B cell (primary cell): Measurements from ENCODE around the gene MYO1G. TPM values are rescaled to one million over a fixed set of nuclear protein-coding genes. Genes with fewer than 3 reads are reported as not detected.

Source experiments
- ATAC-seq: fragments of 200-7000 bp; cut with Tn5 transposase; one replicate; pipeline ENCODE4 v1.10.0; 2021; ENCODE audit warnings: low read depth, mild to moderate bottlenecking, moderate number of reproducible peaks, moderate library complexity
- CTCF ChIA-PET: fragments of 350-600 bp; sonication (Branson Sonifier 250); formaldehyde crosslinking; loops from one replicate; lab custom pipeline; 2021; ENCODE audit warnings: antibody characterized with exemption, inconsistent platforms; lab: Charles Lee
- POLR2A ChIA-PET: fragments of 350-600 bp; sonication (Branson Sonifier 250); formaldehyde crosslinking; loops from one replicate; lab custom pipeline; 2021; ENCODE audit warnings: antibody characterized with exemption; lab: Charles Lee
- DNase-seq: peaks from one replicate; pipeline ENCODE4 v3.0.0; 2013
- H2AFZ ChIP-seq: 2 replicates; pipeline ENCODE4 v1.6.1; 2012; ENCODE audit warnings: mild to moderate bottlenecking, low read depth, low read length; ENCODE audit not compliant: insufficient read depth, poor library complexity, severe bottlenecking
- H3K27ac ChIP-seq, 2 donors: 1 replicate in 1 of 2; 2 replicates in 1 of 2; pipeline ENCODE4 v1.5.1; 2012 to 2013; ENCODE audit warnings: low read length in 2 of 2, mild to moderate bottlenecking in 2 of 2, moderate library complexity in 1 of 2
- H3K27me3 ChIP-seq, 4 experiments: fragments of 200-600 bp in 1 of 4; sonication (generic) in 1 of 4; replicated peaks in 1 of 4; 1 replicate in 2 of 4; 2 replicates in 2 of 4; pipeline versions ENCODE4 v1.6.1 to v1.7.0; 2013 to 2016; ENCODE audit warnings: low read length in 3 of 4, mild to moderate bottlenecking in 2 of 4, mixed read lengths in 1 of 4, moderate library complexity in 1 of 4; ENCODE audit not compliant: insufficient read depth in 4 of 4, control insufficient read depth in 3 of 4; ENCODE audit errors: control extremely low read depth in 1 of 4
- H3K36me3 ChIP-seq, 2 experiments: replicated peaks in 1 of 2; 1 replicate in 1 of 2; 2 replicates in 1 of 2; pipeline versions ENCODE4 v1.6.1 to v1.7.1; 2013; ENCODE audit warnings: low read length in 1 of 2; ENCODE audit not compliant: insufficient read depth in 2 of 2, control insufficient read depth in 1 of 2; ENCODE audit errors: control extremely low read depth in 1 of 2, extremely low read depth in 1 of 2
- H3K4me1 ChIP-seq, 2 donors: fragments of 200-600 bp in 1 of 2; sonication (generic) in 1 of 2; 1 replicate in 1 of 2; 2 replicates in 1 of 2; pipeline versions ENCODE4 v1.5.1 to v1.6.1; 2013 to 2017; ENCODE audit warnings: low read length in 2 of 2; ENCODE audit not compliant: control insufficient read depth in 2 of 2, insufficient read depth in 2 of 2
- H3K4me2 ChIP-seq: replicated peaks from 2 replicates; pipeline ENCODE3; 2012; ENCODE audit warnings: mild to moderate bottlenecking, low read depth, low read length; ENCODE audit not compliant: poor library complexity, severe bottlenecking
- H3K4me3 ChIP-seq, 5 experiments: fragments of 200-600 bp in 1 of 5; sonication (generic) in 1 of 5; 1 replicate in 3 of 5; 2 replicates in 2 of 5; pipeline versions ENCODE4 v1.5.1 to v1.7.0; 2011 to 2016; ENCODE audit warnings: low read length in 4 of 5, mild to moderate bottlenecking in 4 of 5, low read depth in 2 of 5, control low read depth in 1 of 5, moderate library complexity in 1 of 5; ENCODE audit not compliant: insufficient read depth in 1 of 5; ENCODE audit errors: control extremely low read depth in 1 of 5, extremely low read depth in 1 of 5
- H3K79me2 ChIP-seq: fragments of 200-600 bp; sonication (generic); one replicate; pipeline ENCODE4 v1.6.0; 2016; ENCODE audit warnings: low read length; ENCODE audit not compliant: control insufficient read depth, insufficient read depth
- H3K9ac ChIP-seq: fragments of 200-600 bp; sonication (generic); 2 replicates; pipeline ENCODE4 v1.6.1; 2017; ENCODE audit warnings: mild to moderate bottlenecking, low read length, moderate library complexity
- H3K9me3 ChIP-seq, 3 donors: one replicate each; pipeline versions ENCODE4 v1.6.1 to v1.7.1; 2013; ENCODE audit warnings: low read length in 2 of 3; ENCODE audit not compliant: control insufficient read depth in 2 of 3, insufficient read depth in 1 of 3; ENCODE audit errors: control extremely low read depth in 1 of 3
- H4K20me1 ChIP-seq: 2 replicates; pipeline ENCODE4 v1.6.0; 2012; ENCODE audit warnings: mild to moderate bottlenecking, low read length; ENCODE audit not compliant: insufficient read depth, control insufficient read depth, poor library complexity, severe bottlenecking
- H3K27ac Mint-ChIP-seq: one replicate; pipeline ENCODE4 v1.8.0; 2021; ENCODE audit warnings: mixed read lengths
- H3K27me3 Mint-ChIP-seq: one replicate; pipeline ENCODE4 v1.8.0; 2021; ENCODE audit warnings: mixed read lengths
- H3K4me1 Mint-ChIP-seq: one replicate; pipeline ENCODE4 v1.8.0; 2021; ENCODE audit warnings: mixed read lengths
- H3K4me3 Mint-ChIP-seq: one replicate; pipeline ENCODE4 v1.8.0; 2021; ENCODE audit warnings: mixed read lengths
- H3K9me3 Mint-ChIP-seq: one replicate; pipeline ENCODE4 v1.8.0; 2022; ENCODE audit warnings: mixed read lengths; ENCODE audit not compliant: insufficient read depth
- CTCF ChIP-seq: fragments of 200-600 bp; IDR thresholded peaks from one replicate; pipeline ENCODE4 v1.8.0; 2022; ENCODE audit warnings: antibody characterized with exemption, mild to moderate bottlenecking
- EZH2 ChIP-seq: IDR thresholded peaks from 2 replicates; pipeline ENCODE4 v1.6.1; 2012; ENCODE audit warnings: borderline replicate concordance, low read depth, mild to moderate bottlenecking, moderate library complexity, low read length; ENCODE audit not compliant: insufficient read depth, poor library complexity, severe bottlenecking
- WGBS: methylation state at CpG from one replicate; pipeline ENCODE4 v1.1.5; 2013; ENCODE audit warnings: missing lambda C conversion rate; ENCODE audit not compliant: insufficient coverage; 5-methylcytosine and 5-hydroxymethylcytosine counted together
- intact Hi-C: fragments of 100-400 bp; cut with micrococcal nuclease; formaldehyde crosslinking; loops from one replicate; pipeline ENCODE4 v1.10.0; 2022
- polyA plus RNA-seq: library from polyadenylated mRNA; depleted of rRNA; stranded (reverse); fragments of >200 nt; gene quantifications from 2 replicates; pipeline ENCODE4 v1.2.3, GENCODE V29; 2012
- total RNA-seq, 2 donors: library from RNA; stranded (reverse); fragments of 120-200 nt in 1 of 2; gene quantifications; 1 replicate in 1 of 2; 2 replicates in 1 of 2; pipeline versions ENCODE4 v1.2.3 to v1.2.4, GENCODE V29; 2013 to 2022

The MYO1G gene
- total and polyA plus RNA-seq, 2 donors (not counting 1 experiment from before 2014, with no cell fraction given), result 104 to 239 TPM

GRCh38 chr7:44918029-44918428 lies 60.8 kb downstream of the MYO1G start:
- Mint-ChIP-seq H3K9me3 (no peaks in the 10 kb centered on the region), H3K4me1 (peaks cover 12% of the 10 kb centered on the region), H3K27ac (no peak overlapping the region), H3K27me3 (no peaks in the 10 kb centered on the region), H3K4me3 (no peak overlapping the region)
- Histone ChIP-seq H3K4me3 (no peak overlapping the region), H3K4me2 (no peak overlapping the region), H3K4me1 (peaks cover 5 to 12% of the 10 kb centered on the region in 2 donors), H3K27me3 (no peaks in the 10 kb centered on the region), H3K27ac (no peak overlapping the region), H2AFZ (no peak overlapping the region), H3K36me3 (no peaks in the 10 kb centered on the region), H3K9me3 (peaks cover 0 to 3% (median 0%) of the 10 kb centered on the region in 3 donors), H3K79me2 (no peaks in the 10 kb centered on the region), H4K20me1 (no peaks in the 10 kb centered on the region), H3K9ac (no peak overlapping the region)
- no peak for TF ChIP-seq EZH2
- TF ChIP-seq CTCF, result no peak
- no peak for DNase-seq
- no peak for ATAC-seq
- CTCF ChIA-PET, result interaction anchor here (0.5 to 7.9 kb wide), 4 partner anchors 61 to 218 kb away, joined by 3 to 92 read pairs (median 30); no protein-coding TSS in a partner anchor
- intact Hi-C loops, result no loop called here
- POLR2A ChIA-PET, result no interaction called here

GRCh38 chr7:44917465-44917864 lies 61.4 kb downstream of the MYO1G start:
- ATAC-seq, result no peak
- H3K4me1 ChIP-seq, result peaks cover 5 to 12% of the 10 kb centered on the region in 2 donors
- H3K79me2 ChIP-seq, result no peaks in the 10 kb centered on the region
- POLR2A ChIA-PET, result interaction anchor here (0.6 kb wide), 1 partner anchor 116 kb away, joined by 4 read pairs; no protein-coding TSS in a partner anchor
- Mint-ChIP-seq H3K4me1 (peaks cover 12% of the 10 kb centered on the region), H3K27ac (no peak overlapping the region), H3K4me3 (no peak overlapping the region), H3K27me3 (no peaks in the 10 kb centered on the region), H3K9me3 (no peaks in the 10 kb centered on the region)
- H2AFZ ChIP-seq, result no peak overlapping the region
- DNase-seq, result no peak
- H3K27ac ChIP-seq, result no peak overlapping the region
- WGBS, result 100% methylated on average over 1 of the region's 2 CpGs
- no peaks in the 10 kb centered on the region for H3K27me3 ChIP-seq
- no peaks in the 10 kb centered on the region for H4K20me1 ChIP-seq
- no peak for TF ChIP-seq CTCF
- no peak for TF ChIP-seq EZH2
- peaks cover 0 to 3% (median 0%) of the 10 kb centered on the region in 3 donors for H3K9me3 ChIP-seq
- no peaks in the 10 kb centered on the region for H3K36me3 ChIP-seq
- intact Hi-C loops, result no loop called here
- no peak overlapping the region for H3K4me3 ChIP-seq
- no peak overlapping the region for H3K9ac ChIP-seq
- CTCF ChIA-PET, result interaction anchor here (0.6 to 7.9 kb wide), 4 partner anchors 10 to 219 kb away, joined by 3 to 92 read pairs (median 30); no protein-coding TSS in a partner anchor
- no peak overlapping the region for H3K4me2 ChIP-seq
